ENCODE results near the gene LRIT3.

The LRIT3 gene

GRCh38 chr4:109912706-109913595 lies 65.0 kb downstream of the LRIT3 start, which contains the start of gene EGF:
Gene EGF (plus strand): TSS chr4:109912883. CDS start chr4:109913336, 453 bp downstream.
- DNase-seq, result no peak

DNA sequence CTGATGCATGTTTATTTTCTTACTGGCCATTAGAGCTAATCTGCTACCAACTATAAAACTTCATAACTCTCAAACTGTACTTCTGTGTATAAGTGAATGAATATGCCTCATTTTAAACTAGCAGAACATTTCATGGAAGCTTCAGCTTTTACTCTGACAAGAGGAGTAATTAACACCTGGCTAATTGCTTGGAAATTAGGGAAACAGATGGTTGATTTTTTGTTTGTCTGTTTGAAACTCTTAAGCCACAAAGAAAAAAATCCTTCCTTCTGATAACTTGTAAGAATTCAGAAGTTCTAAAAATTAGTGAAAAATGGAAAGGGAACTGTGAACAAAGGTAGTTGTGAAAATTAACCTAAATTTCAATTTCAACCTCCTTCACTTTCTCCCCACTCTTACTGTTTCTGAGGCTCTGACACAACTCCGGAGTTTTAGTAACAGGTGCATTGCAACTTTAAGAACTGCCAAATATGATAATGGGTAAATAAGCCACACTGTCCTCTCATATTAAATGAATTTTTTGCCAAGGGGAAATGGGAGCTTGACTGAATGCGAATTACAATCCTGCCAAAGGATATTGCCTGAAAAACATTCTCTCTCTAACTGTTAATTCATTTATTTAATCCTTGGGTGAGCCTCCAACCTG lies 65.8 kb downstream of the LRIT3 start:
- DNase-seq, result no peak

- DNase-seq, result no peak
Measured at GRCh38 chr4:109914322-109914721, 66.4 kb downstream of the LRIT3 start.

- DNase-seq, result no peak
Measured at GRCh38 chr4:109915385-109916026, 67.6 kb downstream of the LRIT3 start.

DNA sequence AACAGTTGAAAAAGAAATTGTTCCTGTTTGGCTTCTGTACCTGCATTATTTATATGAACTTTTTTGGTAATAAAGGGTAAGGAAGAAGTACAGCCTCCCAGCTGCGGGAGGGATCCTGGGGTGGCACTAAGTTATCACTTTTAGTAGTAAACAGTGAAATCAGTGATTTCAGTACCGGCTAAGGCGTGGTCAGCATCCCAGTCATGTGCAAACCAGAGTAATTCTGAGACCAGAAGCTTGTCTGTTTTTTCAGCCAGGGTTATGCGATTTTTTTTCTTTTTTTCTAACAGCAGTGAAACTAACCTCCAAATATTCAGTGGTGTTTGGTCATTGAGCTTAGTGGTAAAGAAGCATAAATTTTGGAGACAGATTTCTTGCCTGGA lies 68.1 kb downstream of the LRIT3 start:
- DNase-seq, result no peak

- no peak for DNase-seq
Measured at GRCh38 chr4:109921384-109921808, 73.5 kb downstream of the LRIT3 start.
